Caki2 (cell line): ENCODE measurements around the gene COPS7A. TPM values are rescaled to one million over a fixed set of nuclear protein-coding genes. Genes with fewer than 3 reads are reported as not detected.

Experiments used
- DNase-seq: peaks from one replicate; pipeline ENCODE4 v3.0.0-alpha.2; 2015; ENCODE audit warnings: low read depth
- in situ Hi-C: cut with HindIII; loops from 2 replicates; pipeline ENCODE4 v1.10.0; 2016; ENCODE audit warnings: low sequenced_read_pairs, low pct_unique_long_range_greater_than_20kb, mixed read lengths
- total RNA-seq: library from RNA; depleted of rRNA; stranded (reverse); fragments of >200 nt; shearing (Covaris generic); gene quantifications from 2 replicates; pipeline ENCODE4 v1.2.3, GENCODE V29; 2014; ENCODE audit warnings: low replicate concordance

Gene COPS7A
- total RNA-seq, 1 experiment from 2014 or later, result 135 TPM

DNA sequence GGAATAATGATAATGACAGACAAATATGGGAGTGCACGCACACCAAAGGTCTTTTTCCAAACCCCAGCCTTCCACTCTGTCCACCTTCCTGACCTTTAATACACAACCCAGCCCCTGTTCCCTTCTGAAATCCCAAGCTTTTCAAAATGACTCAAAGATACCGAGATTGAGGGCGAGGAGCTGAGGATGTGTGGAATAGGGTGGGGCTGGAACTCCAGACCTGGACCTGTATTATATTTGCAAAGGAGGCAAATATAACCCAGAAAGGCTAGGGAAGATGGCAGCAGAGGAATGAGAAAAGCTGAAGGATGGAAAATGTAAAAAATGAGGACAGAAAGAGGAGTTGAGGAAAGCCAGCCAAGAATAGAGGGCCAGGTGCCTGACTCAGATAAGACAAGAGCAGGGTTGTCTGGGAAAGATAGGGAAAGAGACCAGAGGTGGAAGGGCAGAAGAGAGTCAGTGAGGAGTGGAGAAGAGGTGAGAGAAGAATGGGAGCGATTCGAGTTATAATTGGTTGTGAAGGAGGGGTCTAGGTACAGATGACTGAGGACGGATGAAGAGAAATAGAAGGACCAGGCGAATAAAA is 41.3 kb downstream of the COPS7A start:
- DNase-seq, result peak; percentile 37
- in situ Hi-C loops, result no loop called here

DNA sequence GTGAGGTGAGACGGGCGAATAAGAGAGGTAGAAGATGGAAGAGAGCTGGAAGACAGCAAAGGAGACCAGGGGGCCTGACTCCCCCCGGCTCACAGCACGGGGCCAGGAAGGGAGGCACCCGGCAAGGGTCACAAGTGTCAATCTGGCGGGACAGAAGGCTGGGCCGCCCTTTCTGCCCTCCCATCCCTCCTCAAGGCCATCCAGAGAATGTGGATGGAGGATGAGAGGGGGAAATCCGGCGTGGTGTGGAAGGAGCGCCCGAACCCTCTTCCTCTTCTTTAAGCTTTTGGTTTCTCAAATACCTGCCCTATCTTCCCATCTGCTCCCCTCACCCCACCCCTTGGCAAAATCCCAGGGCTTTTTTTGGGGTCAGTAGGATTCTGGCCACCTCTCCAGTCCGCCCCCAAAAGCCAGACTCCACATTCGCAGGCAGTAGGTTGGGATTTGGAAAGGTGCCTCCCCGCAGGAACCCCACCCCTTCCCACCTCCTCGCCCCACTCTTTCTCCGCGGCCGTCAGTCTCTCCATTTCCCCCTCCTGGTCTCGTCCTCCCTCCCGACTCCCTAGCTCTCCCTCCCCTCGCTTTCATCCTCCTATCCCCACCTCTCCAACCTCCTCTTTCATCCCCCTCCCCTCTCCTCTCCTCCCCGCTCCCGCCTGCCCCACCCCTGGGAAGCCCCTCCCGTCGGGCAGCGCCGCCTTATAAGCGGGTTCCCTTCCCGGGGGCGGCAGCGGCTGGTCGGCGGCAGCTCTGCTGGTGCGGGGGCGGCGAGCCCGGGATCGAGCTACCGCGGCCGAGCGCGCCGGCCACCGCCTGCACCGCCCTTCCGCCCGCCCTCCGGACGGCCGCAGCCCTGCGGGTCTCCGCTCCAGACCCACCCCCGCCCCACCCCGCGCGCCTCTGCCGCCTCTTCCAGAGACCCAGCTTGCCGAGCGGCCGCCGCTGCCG is 42.1 kb downstream of the COPS7A start, which contains the start of gene PTMS:
Gene PTMS, plus strand, starts transcription at position 730 of the 948 bp plus-strand sequence. CDS start 343 bp downstream, outside the sequence.
- in situ Hi-C loops, result no loop called here
- DNase-seq, result peak; percentile 89

DNA sequence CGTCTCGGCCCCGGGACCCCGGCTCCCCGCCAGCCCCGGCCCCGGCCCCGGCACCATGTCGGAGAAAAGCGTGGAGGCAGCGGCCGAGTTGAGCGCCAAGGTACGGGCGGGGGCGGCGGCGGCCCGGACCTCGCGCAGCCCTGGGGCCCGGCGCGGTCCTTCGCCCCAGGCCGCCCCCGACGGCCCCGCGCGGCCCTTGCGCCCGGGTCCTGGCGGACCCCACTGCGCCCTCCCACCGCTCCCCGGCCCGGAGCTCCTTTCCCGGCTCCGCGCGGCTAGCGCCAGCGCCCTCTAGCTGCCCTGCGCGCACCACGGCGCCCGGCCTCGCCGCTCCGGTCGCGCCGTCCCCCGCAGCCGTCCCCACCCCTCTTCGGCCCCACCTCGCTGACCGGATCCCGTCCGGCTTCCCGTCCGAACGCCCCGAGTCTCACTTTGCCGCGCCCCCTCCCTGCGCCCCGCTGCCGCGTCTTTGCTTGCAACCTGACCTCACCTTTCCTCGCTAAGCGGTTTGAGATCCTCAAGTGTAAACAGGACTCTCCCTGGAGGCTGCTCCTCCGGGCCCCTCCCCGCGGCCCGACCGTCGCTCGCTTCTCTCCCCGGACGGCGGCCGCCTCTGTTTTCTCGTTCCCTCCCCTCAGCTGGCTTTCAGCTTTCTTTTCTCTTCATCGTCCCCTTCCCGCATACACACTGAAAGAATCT is 43.0 kb downstream of the COPS7A start:
- peak; percentile 73 for DNase-seq
- in situ Hi-C loops, result no loop called here

GRCh38 chr12:6767353-6768319 is 43.8 kb downstream of the COPS7A start:
- DNase-seq, result no peak
- in situ Hi-C loops, result no loop called here

GRCh38 chr12:6768437-6768914 is 44.6 kb downstream of the COPS7A start:
- in situ Hi-C loops, result no loop called here
- DNase-seq, result no peak

DNA sequence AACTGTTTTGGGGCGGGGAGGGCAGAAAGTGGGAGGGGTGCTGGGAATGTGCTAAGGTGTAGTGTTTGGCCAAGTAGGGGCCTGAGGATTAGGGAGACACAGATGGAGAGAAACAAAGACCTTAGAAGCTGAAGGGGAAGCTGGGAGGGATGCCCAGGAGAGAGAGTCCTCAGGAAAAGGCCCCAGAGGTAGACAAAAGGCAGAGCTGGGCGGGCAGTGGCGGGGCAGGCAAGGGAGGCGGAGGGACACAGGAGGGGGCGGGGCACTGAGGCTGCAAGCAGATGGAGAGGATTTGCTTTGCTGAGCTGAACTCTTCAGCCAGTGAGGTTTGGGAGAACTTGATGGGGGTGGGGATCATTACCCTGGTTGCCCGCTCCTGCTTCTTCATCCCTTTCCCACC is 45.1 kb downstream of the COPS7A start:
- in situ Hi-C loops, result no loop called here
- no peak for DNase-seq

- in situ Hi-C loops, result no loop called here
- DNase-seq, result no peak
Measured at GRCh38 chr12:6769666-6770065, 45.8 kb downstream of the COPS7A start.

DNA sequence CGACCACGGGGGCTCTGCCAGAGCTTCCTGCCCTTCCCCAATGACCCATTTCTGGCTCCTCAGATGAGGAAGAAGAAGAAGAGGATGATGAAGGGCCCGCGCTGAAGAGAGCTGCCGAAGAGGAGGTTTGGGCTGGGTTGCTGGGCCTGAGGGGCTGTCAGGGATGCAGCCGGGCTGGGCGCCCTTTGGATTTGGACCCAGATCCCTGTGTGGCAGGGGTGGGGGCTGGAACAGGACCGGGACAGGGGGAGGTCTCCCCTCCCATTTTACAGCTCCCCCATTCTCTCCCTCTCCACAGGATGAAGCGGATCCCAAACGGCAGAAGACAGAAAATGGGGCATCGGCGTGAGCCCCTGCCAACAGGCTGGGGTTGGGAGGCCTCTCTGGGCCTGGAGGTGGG is 46.2 kb downstream of the COPS7A start:
- in situ Hi-C loops, result no loop called here
- DNase-seq, result no peak

DNA sequence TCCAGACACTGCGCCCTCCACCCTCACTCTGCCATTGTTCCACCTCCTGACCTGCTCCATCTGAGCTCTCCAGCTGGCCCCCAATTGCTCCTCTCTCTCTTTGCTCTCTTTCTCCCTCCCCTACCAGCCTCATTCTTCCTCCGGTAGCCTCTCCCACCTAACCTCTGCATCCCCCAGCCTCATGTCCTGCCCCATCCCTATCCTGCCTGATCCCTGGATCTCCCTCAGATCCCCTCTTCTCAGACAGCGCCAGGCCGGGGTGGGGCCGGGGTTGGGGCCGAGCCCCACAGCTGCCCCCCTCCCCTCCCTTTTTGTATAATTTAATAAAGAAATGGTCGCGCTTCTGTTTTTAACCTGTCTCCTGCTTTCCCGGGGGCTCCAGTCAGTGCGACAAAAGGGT is 46.8 kb downstream of the COPS7A start:
- no peak for DNase-seq
- in situ Hi-C loops, result no loop called here

- no peak for DNase-seq
- in situ Hi-C loops, result no loop called here
Measured at GRCh38 chr12:6771091-6771495, 47.2 kb downstream of the COPS7A start.

- DNase-seq, result no peak
Measured at GRCh38 chr12:6771509-6772330, 47.9 kb downstream of the COPS7A start.

DNA sequence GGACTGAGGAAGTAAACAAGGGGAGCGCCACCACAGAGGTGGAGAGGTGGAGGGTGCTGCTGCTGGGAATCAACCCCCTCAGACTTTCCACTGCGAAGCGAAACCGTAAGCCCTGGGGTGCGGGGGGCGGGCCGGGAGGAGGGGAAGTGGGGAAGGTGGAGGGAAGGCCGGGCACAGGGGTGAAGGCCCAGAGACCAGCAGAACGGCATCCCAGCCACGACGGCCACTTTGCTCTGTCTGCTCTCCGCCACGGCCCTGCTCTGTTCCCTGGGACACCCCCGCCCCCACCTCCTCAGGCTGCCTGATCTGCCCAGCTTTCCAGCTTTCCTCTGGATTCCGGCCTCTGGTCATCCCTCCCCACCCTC is 48.5 kb downstream of the COPS7A start, which contains the start of gene LAG3:
Gene LAG3, plus strand, starts transcription at position 190 of the 365 bp plus-strand sequence. CDS start 333 bp downstream, outside the sequence.
- DNase-seq, result no peak
- in situ Hi-C loops, result no loop called here

More at GRCh38 chr12:6771509-6772330, 47.9 kb downstream of the COPS7A start:
- in situ Hi-C loops, result no loop called here

GRCh38 chr12:6772726-6773589 is 49.1 kb downstream of the COPS7A start:
- DNase-seq, result no peak
- in situ Hi-C loops, result no loop called here

DNA sequence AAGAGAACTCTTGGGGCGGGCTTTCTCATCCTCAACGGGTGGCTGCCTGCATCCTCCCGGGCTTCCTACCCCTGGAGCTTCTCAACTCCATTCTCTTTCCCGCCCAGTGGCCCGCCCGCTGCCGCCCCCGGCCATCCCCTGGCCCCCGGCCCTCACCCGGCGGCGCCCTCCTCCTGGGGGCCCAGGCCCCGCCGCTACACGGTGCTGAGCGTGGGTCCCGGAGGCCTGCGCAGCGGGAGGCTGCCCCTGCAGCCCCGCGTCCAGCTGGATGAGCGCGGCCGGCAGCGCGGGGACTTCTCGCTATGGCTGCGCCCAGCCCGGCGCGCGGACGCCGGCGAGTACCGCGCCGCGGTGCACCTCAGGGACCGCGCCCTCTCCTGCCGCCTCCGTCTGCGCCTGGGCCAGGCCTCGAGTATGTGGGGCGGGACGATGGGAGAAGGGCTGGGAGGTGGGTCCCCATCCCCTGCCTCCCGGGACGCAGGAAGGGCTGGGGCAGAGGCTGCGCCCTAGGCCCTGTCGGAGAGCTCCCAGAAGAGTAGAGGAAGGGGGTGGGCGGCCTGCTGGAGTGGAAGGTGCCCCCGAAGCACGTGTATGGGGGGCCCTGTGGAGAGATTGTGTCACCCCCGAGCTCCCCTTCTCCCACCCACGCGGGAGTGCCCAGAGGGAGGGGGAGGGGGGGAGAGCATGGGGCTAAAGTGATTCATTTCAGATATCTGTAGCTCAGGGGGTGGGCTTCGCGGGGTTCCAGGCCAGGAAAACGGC is 49.9 kb downstream of the COPS7A start:
- in situ Hi-C loops, result no loop called here
- no peak for DNase-seq

- in situ Hi-C loops, result no loop called here
Measured at GRCh38 chr12:6774499-6775062, 50.7 kb downstream of the COPS7A start.

More at GRCh38 chr12:6774499-6775062, 50.7 kb downstream of the COPS7A start:
- DNase-seq, result no peak
